ENCODE measurements around the gene IGSF9B.

DNA sequence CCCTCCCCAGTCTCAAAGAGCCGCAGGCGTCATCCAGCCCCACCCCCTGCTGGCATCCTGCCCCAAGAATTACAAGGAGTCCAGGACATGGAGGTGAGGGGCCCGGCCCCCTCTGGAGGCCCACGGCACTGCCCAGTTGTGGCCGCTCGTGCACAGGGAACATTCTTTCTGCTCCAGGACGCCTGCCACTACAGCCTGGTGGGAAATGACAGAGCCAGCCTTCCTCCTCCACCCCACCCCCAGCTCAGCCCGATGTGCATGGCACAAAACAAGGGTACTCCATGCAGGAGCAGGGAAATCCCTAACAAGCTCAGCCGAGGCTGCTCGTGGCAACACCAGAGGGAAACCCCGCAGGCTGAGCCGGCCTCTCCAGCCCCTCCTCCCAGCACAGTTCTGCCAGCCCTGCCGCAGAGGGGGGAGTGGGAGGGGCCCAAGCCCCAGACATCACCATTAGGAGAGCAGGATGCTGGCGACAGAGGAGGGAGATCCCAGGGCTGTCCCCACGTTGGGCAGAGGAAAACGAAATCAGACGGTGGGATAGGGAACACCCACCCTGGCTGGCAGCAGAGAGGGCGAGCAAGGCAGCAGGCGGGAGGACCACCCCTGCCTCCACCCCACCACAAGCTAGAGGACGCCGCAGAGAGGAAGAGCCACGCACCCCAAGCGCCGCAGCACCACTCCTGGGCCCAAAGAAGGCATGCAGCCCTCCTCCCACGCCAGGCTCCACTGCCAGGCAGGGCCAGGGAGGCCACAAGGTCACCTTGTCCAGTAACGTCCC, 10.0 kb downstream of the IGSF9B start:
- TF ChIP-seq, protein P1, sequence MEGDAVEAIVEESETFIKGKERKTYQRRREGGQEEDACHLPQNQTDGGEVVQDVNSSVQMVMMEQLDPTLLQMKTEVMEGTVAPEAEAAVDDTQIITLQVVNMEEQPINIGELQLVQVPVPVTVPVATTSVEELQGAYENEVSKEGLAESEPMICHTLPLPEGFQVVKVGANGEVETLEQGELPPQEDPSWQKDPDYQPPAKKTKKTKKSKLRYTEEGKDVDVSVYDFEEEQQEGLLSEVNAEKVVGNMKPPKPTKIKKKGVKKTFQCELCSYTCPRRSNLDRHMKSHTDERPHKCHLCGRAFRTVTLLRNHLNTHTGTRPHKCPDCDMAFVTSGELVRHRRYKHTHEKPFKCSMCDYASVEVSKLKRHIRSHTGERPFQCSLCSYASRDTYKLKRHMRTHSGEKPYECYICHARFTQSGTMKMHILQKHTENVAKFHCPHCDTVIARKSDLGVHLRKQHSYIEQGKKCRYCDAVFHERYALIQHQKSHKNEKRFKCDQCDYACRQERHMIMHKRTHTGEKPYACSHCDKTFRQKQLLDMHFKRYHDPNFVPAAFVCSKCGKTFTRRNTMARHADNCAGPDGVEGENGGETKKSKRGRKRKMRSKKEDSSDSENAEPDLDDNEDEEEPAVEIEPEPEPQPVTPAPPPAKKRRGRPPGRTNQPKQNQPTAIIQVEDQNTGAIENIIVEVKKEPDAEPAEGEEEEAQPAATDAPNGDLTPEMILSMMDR (IDR thresholded peaks at IDR 0.05): no peak
- TF ChIP-seq POLR2AphosphoS5 (IDR thresholded peaks at IDR 0.05; ENCODE audit: low read depth, low read length): no peak

Data from Panc1 (cell line).